Coronary artery (tissue), 2 donors: ENCODE measurements around the gene USP2.

ENCODE experiments used
- DNase-seq: peaks from one replicate; pipeline ENCODE4 v3.0.0-alpha.2; 2017; ENCODE audit warnings: low spot score
- H3K27ac ChIP-seq, 2 donors: fragments of 200-600 bp; sonication (generic); one replicate each; pipeline ENCODE4 v1.5.1; 2016 to 2019
- H3K4me3 ChIP-seq: fragments of 200-600 bp; sonication (generic); 2 replicates; pipeline ENCODE4 v1.5.1; 2016; ENCODE audit warnings: mild to moderate bottlenecking, moderate library complexity
- TF ChIP-seq, protein P1 (sequence below): fragments of 200-600 bp; sonication (generic); IDR thresholded peaks from one replicate; pipeline ENCODE4 v1.5.1; 2019; ENCODE audit warnings: antibody characterized with exemption

The USP2 gene, protein sequence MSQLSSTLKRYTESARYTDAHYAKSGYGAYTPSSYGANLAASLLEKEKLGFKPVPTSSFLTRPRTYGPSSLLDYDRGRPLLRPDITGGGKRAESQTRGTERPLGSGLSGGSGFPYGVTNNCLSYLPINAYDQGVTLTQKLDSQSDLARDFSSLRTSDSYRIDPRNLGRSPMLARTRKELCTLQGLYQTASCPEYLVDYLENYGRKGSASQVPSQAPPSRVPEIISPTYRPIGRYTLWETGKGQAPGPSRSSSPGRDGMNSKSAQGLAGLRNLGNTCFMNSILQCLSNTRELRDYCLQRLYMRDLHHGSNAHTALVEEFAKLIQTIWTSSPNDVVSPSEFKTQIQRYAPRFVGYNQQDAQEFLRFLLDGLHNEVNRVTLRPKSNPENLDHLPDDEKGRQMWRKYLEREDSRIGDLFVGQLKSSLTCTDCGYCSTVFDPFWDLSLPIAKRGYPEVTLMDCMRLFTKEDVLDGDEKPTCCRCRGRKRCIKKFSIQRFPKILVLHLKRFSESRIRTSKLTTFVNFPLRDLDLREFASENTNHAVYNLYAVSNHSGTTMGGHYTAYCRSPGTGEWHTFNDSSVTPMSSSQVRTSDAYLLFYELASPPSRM

DNA sequence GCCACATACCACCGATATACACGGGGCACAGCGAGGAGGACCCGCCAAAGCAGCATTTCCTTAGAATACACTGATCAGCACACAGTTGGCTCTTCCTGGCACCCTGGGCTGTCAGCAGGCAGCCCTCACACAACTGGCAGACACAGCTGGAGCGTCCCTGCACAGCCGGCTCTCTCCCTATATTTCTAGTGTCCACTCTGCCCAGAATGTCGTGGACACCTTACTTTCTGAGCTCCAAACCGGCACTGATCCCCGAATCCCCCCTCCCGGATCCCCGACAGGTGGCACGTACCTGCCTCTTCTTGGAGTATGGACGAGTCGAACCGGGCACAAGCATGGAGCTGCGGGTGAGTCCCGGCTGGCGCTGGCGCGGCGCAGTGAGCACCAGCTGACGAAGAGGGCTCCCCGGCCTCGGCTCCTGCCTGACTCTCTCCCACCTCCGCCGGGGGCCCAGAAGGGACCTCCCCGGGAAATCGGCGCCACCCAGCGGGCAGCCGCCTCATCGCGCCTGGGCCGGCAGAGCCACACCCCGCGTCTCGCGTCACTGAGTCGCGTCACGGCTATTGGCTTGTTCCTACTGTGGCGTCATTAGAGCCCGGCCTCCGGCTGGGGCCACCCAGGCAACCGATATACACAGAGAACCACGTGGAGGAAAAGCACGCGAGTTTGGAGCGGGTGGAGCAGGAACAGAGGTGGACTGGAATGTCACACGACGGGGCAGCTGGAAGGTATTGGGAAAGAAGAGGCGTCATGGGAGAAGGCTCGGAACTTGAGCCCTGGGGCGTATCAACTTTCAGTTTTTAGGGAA, at the start of gene USP2:
Gene USP2, minus strand, starts transcription at position 510 of the 808 bp plus-strand sequence. CDS start 8,210 bp downstream, outside the sequence.
- DNase-seq = peak; percentile 98
- TF ChIP-seq, protein P1, sequence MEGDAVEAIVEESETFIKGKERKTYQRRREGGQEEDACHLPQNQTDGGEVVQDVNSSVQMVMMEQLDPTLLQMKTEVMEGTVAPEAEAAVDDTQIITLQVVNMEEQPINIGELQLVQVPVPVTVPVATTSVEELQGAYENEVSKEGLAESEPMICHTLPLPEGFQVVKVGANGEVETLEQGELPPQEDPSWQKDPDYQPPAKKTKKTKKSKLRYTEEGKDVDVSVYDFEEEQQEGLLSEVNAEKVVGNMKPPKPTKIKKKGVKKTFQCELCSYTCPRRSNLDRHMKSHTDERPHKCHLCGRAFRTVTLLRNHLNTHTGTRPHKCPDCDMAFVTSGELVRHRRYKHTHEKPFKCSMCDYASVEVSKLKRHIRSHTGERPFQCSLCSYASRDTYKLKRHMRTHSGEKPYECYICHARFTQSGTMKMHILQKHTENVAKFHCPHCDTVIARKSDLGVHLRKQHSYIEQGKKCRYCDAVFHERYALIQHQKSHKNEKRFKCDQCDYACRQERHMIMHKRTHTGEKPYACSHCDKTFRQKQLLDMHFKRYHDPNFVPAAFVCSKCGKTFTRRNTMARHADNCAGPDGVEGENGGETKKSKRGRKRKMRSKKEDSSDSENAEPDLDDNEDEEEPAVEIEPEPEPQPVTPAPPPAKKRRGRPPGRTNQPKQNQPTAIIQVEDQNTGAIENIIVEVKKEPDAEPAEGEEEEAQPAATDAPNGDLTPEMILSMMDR = peak; percentile 76
- Histone ChIP-seq H3K27ac (peak within 1 kb of the TSS; percentile 38 to 51), H3K4me3 (peak within 1 kb of the TSS; percentile 73)

DNA sequence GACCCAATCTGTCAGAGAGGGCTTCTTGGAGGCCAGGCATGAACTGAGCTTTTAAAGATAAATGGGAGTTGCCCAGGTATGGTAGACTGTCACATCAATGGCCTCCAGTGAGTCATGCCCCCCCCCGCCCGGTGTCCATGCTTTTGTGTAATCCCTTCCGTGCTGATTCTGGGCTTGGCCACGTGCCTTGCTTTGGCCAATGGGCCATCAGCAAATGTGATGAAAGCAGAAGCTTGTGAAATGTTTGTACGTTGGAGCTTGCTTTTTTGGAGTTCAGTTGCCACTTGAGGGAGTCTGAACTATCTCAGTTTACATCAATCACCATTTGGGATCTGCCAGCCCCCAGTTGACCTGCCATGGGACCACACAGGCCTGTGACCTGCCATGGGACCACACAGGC, 45.8 kb upstream of the USP2 start:
- Histone ChIP-seq H3K27ac (no peak overlapping the region), H3K4me3 (no peak overlapping the region)
- DNase-seq = no peak
- TF ChIP-seq, protein P1 = no peak

DNA sequence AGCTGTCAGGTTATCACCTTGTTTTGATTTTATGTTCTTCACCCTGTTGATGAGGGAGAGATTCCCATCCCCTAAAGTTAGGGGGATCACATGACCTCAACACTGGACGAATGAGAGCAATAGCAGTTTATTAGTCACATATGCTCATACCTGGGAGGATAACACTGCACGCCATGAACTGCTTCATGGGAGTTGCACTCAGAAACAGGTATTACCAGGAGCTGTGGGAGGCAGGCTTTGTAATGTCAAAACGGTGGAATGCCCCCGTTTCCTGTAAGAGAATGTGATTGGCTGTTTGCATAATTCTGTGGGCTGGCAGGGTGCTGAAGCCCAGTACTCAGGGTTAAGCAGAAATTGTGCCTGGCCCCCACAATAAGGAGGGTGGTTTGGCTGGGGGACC, 44.7 kb upstream of the USP2 start:
- no peak overlapping the region for H3K27ac ChIP-seq
- H3K4me3 ChIP-seq = no peak overlapping the region
- no peak for DNase-seq
- TF ChIP-seq, protein P1 = no peak

DNA sequence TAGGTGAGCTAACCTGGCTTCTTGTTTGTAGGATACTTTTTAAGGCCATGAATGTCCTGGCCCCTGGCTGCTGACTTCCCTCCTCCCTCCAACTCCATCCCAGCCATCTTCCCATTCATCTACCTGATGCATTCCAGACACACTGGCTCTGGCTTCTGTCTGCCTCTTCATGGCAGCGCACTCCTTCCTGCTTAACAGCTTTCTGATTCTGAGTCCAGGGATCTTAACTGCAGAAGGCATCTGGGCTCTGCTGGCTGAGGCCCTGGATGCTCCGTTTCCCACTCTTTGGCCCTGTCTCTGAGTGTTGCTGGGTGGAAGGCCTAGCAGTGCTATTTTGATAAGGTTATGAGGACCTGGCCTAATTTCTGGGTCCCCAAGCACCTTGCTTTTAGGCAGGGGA, 43.3 kb upstream of the USP2 start:
- TF ChIP-seq, protein P1 = no peak
- DNase-seq = no peak
- H3K27ac ChIP-seq = no peak overlapping the region
- H3K4me3 ChIP-seq = no peak overlapping the region

DNA sequence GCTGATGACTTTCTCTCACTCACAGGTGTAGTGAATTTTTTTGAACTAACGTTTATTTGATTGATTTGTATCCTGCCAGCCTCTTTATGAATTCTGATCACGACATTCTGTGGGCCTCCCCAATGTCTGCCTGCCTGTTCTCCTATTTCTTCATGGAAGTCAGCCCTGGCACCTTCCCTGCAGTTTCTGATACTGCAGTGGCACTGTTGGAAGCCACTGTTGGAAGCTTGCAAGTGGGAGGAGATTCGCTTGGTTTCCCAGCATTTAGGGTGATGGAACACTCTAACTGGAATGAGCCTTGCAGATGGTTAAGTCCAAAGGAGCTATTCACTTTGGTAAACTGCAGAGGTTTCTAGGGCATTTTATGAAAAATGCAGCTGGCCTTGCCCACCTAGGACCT, 42.8 kb upstream of the USP2 start:
- no peak overlapping the region for H3K27ac ChIP-seq
- no peak overlapping the region for H3K4me3 ChIP-seq
- TF ChIP-seq, protein P1 = no peak
- no peak for DNase-seq

DNA sequence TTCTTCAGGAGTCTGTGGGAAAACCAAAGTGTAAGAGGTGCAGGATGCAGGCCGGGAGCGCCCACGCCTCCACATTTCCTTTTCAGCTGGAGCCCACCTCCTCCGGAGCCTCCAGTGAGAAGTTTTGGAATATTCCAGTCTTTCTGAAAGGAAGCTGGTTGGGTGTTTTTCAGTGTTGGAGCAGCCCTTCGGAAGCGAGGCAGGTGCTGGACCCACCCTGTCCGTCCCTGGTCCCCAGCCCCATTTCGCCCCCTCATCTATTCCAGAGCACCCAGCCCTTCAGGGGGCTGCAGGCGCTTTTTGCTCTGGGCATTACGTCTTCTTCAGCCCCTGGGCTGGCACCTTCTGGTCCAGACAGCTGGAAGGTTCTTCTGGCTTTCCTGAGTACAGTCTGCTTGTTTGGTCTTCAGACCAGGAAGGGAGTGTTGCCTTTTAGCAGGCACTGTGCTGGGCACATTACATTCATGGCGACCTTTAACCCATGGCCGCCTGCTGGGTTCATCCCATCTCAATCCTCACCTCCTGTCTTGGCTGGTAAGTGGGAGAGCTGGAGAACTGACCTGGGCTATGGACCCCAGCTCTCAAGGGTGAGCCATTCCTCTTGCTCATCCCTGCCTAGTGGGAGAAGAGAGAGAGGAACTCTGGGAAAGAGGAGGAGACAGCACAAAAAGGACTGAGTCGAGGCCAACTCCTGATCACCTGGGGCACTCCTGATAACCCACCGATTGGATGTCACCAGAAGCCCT, 42.2 kb upstream of the USP2 start:
- TF ChIP-seq, protein P1 = no peak
- Histone ChIP-seq H3K27ac (no peak overlapping the region), H3K4me3 (peak overlapping the region; percentile 70)
- DNase-seq = no peak
